ENCODE data around the gene SKAP1. TPM values are rescaled to one million over a fixed set of nuclear protein-coding genes. Genes with fewer than 3 reads are reported as not detected.

SKAP1 gene
- total and polyA plus RNA-seq, 8 donors, result 1.2 to 3.0 (median 1.8) TPM

- H3K27ac ChIP-seq, result no peak overlapping the region
- no peak for DNase-seq
- no peaks in the 10 kb centered on the region for H3K27me3 ChIP-seq
- no peak overlapping the region for H3K4me3 ChIP-seq
- no peak for TF ChIP-seq CTCF (IDR thresholded peaks at IDR 0.05)
- H3K4me1 ChIP-seq, result peaks cover 5 to 8% of the 10 kb centered on the region in 2 donors
- ATAC-seq, result no peak
- no peaks in the 10 kb centered on the region for H3K9me3 ChIP-seq
- H3K36me3 ChIP-seq, result no peaks in the 10 kb centered on the region
- intact Hi-C loops (cut with DNase I), result no loop called here
Measured at GRCh38 chr17:48084932-48085331, 345.1 kb downstream of the SKAP1 start.

Small RNA genes lying within 50 kb of the gene (microRNA-seq; reads per million reads assigned to microRNA genes)
- 0 reads per million in 2 donors for gene MIR1203

Other genes starting within 250 kb of the SKAP1 start
- not detected for gene HOXB1, start 100.8 kb upstream of the SKAP1 start, total RNA-seq
- gene HOXB1, start 100.8 kb upstream of the SKAP1 start, polyA plus RNA-seq (ENCODE audit: insufficient read length in 6 of 6), result under 1 TPM in 5 of 6 donors, not detected in 1; 0.09 to 0.39 (median 0.10) TPM
- gene HOXB2, start 114.9 kb upstream of the SKAP1 start, total RNA-seq, result 10 to 100 TPM in 1 of 2 donors, 1 to 10 TPM in 1; 9.7 to 11.8 TPM
- gene HOXB2, start 114.9 kb upstream of the SKAP1 start, polyA plus RNA-seq (ENCODE audit: insufficient read length in 6 of 6), result 10 to 100 TPM; 24.0 to 33.6 (median 25.8) TPM
- gene HOXB4, start 148.1 kb upstream of the SKAP1 start, total RNA-seq, result 1 to 10 TPM; 4.5 to 4.8 TPM
- 10 to 100 TPM; 11.7 to 19.0 (median 13.5) TPM for gene HOXB4, start 148.1 kb upstream of the SKAP1 start, polyA plus RNA-seq (ENCODE audit: insufficient read length in 6 of 6)
- 10 to 100 TPM; 10.4 to 15.0 TPM for gene HOXB3, start 160.0 kb upstream of the SKAP1 start, total RNA-seq
- gene HOXB3, start 160.0 kb upstream of the SKAP1 start, polyA plus RNA-seq (ENCODE audit: insufficient read length in 6 of 6), result 100 to 1,000 TPM in 2 of 6 donors, 10 to 100 TPM in 4; 74.9 to 114 (median 94.5) TPM
- 1 to 10 TPM; 3.3 to 4.2 TPM for gene HOXB5, start 163.6 kb upstream of the SKAP1 start, total RNA-seq
- 10 to 100 TPM; 26.3 to 37.5 (median 31.2) TPM for gene HOXB5, start 163.6 kb upstream of the SKAP1 start, polyA plus RNA-seq (ENCODE audit: insufficient read length in 6 of 6)
- 1 to 10 TPM; 5.1 to 6.7 TPM for gene HOXB6, start 174.8 kb upstream of the SKAP1 start, total RNA-seq
- 10 to 100 TPM; 10.8 to 17.1 (median 12.9) TPM for gene HOXB6, start 174.8 kb upstream of the SKAP1 start, polyA plus RNA-seq (ENCODE audit: insufficient read length in 6 of 6)
- gene HOXB7, start 180.8 kb upstream of the SKAP1 start, total RNA-seq, result 1 to 10 TPM; 2.4 to 3.0 TPM
- gene HOXB7, start 180.8 kb upstream of the SKAP1 start, polyA plus RNA-seq (ENCODE audit: insufficient read length in 6 of 6), result 10 to 100 TPM in 1 of 6 donors, 1 to 10 TPM in 5; 6.1 to 10.5 (median 7.2) TPM
- gene HOXB8, start 185.1 kb upstream of the SKAP1 start, total RNA-seq, result under 1 TPM; 0.32 to 0.39 TPM
- 1 to 10 TPM in 2 of 6 donors, under 1 TPM in 4; 0.34 to 1.6 (median 0.85) TPM for gene HOXB8, start 185.1 kb upstream of the SKAP1 start, polyA plus RNA-seq (ENCODE audit: insufficient read length in 6 of 6)
- not detected for gene HOXB9, start 196.1 kb upstream of the SKAP1 start, total RNA-seq
- gene HOXB9, start 196.1 kb upstream of the SKAP1 start, polyA plus RNA-seq (ENCODE audit: insufficient read length in 6 of 6), result under 1 TPM; 0.09 to 0.61 (median 0.15) TPM